GM21390 (cell line): ENCODE measurements around the gene SIRPA.

Experiments
- ATAC-seq: cut with Tn5 transposase; IDR thresholded peaks from one replicate; pipeline ENCODE4 v1.9.1; 2021; ENCODE audit not compliant: unreplicated experiment

SIRPA gene

DNA sequence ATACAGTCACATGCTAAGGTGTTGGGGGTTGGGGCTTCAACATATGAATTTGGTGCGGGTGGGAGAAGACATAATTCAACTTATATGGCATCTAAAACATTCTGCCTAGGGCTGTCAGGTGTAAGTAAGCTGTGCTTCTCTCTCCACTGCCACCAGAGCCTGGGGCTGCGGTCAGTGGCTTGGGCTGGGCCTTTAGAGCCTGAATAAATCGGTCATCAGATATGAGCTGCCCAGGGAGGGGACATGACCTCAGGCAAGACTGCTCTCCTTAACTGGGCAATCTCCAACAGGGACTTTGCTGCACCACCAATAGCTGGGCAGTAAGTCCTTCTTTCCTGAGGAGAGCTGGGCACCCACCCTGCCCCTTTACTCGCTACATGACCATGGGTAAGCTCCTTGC is 24.9 kb upstream of the SIRPA start:
- no peak for ATAC-seq

DNA sequence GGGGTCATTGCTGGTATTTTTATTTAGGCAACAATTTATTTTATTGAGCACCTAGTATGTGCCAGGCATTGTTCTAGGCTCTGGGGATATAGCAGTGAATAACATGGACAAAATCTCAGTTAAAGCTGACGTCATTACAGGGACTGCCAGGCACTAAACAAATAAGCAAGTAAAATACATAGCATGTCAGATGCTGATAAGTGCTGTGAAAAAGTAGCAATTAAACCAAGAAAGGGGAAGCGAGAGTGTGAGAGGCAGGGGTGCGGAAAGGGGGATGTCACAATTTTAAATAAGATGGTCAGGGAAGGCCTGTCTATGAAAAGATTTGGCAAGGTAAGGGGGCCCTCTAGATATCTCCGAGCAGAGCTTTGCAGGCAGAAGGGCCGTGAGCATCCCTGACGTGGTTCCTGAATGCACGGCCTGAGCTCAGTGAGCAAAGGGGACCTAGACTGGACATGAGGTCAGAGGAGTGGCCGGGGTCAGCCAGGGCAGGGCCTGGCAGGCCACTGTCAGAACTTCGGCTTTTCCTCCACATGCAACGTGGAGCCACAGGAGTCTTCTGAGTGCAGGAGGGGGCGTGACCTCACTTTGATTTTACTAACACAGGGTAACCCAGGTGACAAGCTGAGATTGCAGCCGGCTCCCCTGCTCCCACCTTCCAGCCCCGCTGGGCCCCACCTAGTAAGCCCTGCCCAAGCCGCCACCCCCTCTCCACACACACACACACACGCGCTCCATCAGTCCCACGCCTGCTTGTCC is 24.2 kb upstream of the SIRPA start:
- ATAC-seq = peak; percentile 64

DNA sequence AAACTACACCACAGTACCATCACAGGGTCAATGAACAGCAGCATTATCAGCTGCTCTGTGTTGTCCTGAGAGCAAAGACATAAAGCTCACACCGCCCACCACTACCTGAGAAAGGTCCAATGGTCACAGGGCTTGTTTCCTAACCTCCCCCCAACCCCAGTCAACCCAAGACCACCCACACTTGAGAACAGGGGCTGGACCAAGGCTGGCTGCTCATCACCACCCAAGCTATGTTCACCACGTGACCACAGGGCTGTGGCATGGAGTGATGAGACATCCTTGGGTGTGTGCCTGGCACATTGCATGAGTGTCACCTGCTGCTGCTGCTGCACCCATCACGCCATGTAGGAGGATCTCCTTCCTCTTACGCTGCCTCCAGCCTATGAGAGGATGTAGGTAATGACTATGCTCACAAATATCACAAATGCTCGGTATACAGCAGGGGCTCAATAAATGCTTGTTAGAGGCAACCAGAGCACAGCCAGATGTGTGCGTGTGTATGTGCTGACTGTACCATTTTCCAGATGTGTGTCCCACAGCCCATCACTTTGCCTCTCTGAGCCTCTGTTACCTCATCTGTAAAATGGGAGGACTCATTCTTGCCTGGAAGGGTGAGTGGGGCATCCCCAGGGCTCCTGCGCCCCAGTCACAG is 23.3 kb upstream of the SIRPA start:
- no peak for ATAC-seq

DNA sequence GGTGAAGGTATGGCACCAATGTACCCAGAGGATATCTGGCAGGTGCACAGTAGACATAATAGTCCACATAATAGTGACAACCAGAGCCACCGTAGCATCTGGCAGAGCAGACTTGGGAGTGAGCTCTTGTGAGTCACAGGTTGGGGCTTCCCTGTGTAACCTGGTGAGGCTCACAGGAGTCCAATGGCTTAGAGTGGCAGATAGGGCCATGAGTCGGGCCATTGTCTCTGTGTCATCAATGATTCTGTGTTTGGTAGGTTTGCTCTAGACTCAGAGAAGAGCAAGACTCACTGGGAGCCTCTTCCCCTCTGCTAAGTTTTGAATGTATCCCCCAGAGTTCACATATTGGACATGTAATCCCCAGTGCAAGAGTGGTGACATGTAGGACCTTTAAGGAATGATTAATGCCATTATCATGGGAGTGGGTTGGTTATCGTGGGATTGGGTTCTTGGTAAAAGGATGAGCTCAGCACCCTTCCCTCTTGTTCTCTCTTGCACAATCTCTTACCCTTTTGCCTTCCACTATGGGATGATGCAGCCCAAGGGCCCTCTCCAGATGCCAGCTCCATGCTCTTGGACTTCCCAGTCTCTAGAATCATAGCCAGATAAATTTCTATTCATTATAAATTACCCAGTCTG is 22.6 kb upstream of the SIRPA start:
- ATAC-seq = no peak

DNA sequence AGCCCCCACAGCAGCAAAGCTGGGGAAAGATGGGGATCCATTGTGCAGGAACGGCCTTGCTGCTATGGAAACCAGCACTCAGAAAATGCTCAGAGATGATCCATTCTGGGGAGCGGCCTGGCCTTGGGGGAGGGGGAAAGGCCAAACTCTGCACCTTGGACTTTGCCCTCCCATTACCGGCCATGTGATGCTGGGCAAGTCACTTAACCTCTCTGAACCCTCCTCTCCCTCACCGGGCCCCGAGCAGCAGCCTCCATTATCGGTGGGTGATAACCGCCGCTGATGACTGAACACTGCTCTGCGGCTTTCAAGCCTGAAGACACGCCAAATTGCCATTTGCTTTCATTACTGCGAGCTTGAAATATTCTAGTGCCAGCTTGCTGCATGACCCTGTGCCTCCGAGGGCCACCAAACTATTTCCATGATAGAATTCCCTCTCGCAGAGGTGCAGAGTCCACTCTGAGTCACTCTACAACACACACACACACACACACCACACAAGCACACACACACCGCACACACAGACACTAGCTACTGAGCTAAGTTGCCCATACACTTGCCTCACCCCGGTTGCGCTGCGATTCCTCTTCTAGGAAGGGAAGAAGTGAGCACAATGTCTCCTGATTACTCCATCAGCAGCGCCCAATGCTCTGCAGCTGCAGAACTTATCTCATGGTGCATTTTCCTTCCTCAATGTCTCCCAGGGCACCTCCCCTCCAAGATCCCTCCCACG is 20.6 kb upstream of the SIRPA start:
- no peak for ATAC-seq

DNA sequence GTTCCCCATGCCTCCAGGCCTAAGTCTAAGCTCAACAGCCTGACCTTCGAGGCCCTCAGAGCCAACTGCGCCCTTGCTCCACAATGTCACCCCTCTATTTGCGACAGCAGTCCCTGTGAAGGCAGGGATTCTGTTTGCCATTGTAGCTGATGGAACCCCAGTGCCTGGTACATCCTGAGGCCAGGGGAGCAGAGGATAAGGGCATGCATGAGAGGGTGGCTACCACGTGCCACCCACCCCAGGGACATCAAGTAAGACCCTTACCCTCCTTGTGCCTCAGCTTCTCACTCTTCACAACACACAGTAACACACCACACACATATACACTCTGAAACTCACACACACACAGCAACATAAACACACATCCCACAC is 20.0 kb upstream of the SIRPA start:
- no peak for ATAC-seq

DNA sequence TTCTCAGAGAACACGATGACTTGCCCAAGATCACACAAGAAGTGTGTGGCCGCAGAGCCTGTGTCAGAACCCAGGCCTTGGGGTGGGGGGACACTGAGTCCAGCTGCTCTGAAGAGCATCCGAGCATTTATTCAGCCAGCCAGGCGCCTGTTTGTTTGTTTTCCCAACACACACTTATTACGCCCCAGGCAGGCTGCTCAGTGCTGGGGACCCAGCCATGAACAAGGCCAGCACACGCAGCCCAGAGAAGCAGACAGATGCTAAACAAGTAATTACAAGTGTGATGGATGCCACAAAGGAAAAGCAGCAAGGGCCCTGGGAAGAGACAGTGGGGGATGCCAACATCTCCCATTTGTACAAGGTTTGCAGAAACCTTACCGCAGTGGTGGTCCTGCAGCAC is 19.4 kb upstream of the SIRPA start:
- ATAC-seq = no peak

DNA sequence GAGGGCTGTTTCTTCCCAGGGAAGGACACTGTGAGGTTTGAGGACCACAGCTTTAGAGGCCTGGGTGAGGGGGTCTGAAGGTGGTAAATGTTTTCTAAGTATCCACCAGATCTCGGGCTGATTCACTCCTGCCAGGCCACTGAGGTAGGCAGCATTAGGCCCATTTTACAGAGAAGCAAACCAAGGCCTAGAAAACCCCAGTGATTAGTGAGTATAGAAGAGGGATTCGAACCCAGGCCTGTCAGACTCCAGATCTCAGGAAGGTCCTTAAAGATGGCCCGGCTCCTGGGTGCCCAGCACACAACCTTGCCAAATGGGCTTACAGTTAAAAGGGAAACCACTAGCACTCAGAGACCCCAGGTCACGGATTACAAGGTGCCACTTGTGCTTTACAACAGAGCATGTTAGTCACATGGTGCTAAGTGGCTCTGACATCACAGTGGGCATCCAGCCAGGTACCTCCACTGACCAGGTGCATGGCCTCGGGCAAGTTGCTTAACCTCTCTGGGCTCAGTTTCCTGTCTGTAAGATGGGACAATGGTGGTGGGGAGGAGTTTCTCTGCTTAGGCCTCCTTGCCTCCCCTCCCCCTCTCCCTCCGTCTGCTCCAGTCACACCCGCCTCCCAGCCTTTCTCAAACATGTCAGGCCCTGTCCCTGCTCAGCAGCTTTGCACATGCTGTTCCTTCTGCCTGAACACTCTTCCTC is 18.8 kb upstream of the SIRPA start:
- no peak for ATAC-seq

DNA sequence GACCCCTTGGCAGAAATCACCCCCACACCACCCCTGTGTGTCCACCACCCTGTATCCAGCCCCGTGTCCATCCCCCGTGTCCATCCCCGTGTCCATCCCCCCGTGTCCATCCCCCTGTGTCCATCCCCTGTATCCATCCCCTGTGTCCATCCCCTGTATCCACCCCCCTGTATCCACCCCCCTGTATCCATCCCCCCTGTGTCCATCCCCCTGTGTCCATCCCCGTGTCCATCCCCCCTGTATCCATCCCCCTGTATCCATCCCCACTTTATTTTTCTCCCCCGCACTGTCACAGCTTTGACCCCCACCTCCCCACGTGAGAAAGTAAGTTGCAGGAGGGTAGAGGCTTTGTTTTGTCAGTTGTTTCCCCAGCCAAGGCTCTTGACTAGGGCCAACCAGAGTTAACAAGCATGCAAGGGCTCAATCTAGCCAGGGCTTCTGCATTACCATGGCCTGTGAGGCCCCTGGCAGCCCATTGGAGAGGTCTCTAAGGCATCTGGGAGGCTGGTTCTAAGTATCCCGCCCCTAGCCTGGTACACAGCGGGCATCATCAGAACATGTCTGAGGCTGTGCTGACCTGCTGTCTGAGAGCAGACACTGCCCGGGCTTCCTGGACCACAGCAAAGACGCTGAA is 18.1 kb upstream of the SIRPA start:
- ATAC-seq = no peak

DNA sequence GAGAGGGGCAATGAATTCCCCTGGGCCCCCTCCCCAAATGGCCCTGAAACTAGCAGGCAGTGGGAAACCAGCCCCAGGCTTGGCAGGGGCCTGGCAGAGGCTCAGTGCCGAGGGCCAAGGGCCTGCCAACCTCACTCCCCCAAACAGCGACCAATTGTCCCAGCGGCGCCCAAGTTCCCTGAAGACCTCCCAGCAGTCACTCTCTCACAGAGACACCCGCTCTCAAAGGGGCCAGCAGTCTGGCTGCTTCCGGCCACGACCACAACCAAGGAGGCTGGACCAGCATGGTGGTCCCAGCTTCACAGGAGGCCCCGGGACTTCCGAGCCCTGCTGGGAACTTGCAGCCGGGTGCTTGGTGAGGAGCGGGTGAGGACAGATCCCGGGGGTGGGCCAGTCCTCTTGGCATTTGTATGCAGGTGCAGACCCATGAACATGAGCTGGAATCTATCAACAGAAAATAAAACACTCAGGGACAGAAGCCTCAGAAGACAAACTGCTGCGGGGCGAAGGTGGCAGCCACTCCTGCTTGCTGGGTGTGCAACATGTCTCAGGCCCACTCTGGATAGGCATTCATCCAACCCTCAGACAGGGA is 17.5 kb upstream of the SIRPA start:
- ATAC-seq = no peak

DNA sequence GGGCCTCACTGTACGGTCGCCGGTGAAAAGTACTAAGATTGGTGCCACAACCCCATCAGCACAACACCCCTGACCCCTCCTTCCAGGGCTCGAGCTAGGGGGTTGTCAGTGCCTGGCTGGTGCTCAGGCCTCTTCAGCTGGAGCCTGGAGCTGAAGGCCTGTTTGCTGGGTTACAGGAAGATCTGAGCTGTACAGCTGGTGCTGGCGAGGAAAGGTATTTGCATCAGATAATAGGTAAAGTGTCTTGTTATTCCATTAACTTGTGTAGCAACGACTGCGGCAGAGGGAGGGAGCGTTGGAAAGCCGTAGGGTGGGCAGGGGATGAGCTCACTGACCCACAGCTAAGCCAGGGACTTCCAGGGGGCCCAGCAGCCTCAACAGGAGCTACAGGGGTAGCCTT is 15.8 kb upstream of the SIRPA start:
- ATAC-seq = no peak

DNA sequence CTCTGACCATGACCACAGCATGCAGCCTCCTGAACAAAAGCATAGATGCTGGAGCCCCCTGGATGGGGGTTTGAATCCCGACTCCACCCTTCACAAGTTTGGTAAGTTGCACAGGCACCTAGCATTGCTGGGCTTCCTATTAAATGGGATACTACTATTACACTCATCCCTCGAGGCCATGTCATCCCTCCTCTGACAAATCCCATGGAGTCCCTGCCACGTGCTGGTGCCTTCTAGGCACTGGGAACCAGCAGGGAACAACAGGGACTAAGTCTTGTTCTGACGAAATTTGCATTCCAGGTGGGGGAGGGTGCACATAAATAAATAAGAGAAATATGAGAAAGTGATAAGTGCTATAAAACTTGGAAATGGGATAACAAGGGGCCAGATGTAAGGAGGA is 15.3 kb upstream of the SIRPA start:
- ATAC-seq = no peak

DNA sequence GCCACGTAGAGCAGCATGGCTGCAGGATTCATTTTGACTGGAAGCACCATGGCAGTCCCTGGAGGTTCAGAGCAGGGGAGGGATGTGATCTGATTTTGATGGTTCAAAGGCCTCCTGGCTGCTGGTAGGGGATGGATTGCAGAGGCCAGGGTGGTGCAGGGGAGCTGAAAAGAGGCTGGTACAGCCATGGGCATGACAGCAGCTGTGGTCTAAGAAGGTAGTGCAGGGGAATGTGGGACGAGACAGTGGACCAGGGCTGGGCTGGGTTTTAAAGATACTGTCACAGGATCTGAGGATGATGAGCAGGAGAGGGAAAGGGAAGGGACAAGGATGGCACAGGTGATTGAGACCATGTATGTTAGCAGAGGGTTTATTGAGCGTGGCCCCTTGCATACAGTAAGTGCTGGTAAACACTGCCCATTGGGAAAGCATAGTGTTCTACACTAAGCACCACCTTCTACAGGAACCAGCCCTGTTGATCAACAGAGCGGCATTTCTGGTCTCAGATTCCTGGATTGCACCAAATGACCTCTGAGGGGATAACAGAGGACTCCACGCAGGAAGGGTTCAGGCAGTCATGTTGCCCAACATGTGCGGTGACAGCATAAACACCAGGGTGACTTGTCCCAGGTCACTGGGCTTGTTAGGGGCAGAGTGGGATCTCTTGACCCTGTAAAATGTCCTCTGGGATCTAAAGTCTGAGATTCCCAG is 14.5 kb upstream of the SIRPA start:
- no peak for ATAC-seq

DNA sequence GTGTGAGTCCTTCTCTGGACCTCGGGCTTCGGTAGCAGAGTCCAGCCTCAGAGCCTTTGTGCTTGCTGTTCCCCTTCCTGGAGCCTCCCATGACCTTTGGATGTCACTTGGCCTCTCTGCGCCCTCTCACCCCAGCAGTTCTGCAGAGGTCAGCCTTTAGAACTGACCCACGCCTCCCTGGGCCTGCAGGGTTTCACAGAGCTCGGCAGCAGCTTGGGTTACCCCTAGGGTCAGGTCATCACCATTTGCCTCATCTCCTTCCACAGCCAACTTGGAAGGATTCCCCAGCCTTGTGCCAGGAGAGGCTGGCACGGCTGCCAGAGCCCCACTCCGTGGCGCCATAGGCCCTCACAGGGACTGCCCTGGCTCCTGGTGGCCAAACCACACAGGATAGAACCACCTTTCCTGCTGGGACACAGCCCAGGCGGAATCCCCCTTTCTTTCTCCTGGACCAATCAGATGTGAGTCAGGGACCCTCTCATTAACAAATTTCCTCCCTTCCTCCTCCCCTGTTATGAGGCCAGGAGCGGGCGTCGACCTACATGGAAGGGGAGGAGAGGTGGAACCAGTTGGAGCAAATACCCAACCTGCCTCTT is 13.9 kb upstream of the SIRPA start:
- ATAC-seq = no peak

DNA sequence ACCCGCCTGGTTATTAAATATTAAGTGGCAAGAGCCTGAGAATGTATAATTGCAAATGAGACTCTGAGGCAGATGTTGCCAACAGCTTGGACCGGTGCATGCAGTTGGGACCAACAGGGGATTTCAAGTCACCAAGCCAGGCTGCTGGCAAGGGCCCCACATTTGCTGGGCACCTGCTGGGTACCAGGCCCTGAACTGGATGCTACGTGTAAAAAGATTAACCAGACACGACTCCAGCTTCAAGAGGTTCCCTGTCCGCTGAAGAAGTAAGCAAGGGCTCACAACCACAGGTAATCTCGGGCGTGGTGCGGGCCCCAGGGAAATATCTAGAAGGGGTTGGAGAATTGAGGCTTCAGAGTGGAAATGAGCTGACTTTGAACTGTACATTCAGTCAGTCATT is 13.2 kb upstream of the SIRPA start:
- ATAC-seq = no peak

DNA sequence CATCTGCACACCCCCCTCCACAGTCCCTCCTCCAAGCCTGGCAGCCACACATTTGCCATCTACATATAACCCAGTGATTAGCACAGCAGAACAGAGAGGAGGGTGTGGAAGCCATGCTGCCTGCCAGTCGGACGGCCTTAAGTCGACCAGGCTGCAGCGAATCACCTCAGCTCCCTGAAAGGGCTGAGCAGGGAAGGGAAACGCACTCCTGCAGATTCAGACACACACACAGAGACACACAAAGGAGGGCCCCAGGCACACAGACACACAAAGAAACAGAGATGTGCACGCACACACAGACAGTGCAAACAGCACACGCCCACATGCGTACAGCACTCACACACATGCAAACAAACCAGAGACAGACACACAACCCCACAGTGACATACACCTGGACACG is 11.2 kb upstream of the SIRPA start:
- no peak for ATAC-seq

DNA sequence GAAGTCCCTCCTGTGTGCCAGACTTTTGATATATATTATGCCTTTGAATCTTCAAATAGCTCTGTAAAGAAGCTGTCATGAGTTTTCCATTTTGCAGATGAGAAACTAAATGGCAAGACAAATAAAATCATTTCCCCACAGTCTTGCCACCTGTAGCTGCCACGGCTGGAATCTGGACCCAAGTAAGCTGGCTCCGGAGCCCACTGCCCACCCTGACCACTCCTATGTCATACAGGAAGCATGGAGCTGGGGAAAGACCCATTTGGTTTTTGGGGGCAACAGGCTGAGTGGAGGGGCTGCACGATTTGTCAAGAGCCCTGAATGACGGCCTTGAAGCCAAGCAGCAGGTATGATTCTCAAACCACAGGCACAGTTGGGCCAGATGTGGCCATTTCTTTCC is 10.0 kb upstream of the SIRPA start:
- ATAC-seq = no peak

DNA sequence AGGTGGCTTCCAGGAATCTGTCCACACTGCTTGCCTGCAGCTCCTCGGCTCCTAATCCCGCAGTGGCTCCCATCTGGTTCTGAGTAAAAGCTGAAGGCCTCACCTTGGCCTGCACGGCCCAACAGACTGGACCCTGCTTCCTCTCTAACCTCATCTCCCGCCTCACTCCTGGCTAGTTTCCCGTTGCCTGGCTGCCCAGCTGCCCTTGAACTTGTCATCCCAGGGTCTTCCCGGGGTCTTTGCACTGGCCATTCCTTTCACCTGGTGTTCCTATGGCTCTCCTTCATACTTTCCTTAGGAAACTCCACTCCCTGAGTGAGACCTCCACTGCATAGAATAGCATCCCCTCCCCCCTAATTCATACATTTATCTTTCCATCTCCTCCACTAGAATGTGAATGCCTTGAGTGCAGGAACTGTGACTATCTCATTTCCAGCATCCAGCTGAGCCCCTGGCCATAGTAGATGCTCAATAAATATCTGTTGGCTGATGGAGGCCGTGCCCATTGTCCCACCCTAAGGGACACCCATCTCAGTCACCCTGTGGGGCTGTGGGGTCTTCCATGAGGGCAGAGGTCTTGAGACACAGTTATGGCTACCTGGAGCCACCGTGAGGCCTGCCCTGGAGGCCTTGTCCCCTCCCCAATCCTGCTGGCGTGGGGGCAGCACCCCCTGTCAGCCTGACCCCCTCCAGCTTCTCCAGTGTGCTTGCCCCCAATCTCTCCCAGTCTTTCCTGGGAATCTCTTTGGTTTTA is 9.1 kb upstream of the SIRPA start:
- no peak for ATAC-seq

DNA sequence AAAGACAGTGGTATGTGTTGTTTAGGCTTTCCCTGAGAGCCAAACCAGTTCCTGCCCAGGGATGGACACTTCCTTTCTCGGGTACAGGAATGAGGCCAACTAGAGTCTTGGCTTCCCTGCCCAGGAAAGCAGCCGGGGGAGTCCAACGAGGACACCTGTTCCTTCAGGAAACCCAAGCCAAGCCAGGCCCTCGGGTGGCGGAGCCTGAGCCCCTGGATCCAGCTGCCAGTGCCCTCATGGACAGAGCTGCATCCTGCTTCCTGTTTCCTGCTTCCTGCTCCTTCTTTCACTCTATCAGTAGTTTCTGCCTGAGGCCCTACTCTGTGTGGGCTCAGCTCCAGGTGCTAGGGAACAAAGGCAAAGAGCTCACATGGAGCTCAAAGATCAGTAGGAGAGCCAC is 7.9 kb upstream of the SIRPA start:
- no peak for ATAC-seq
